ENCODE data around the gene ZNF512.
"Not testable (repeated sequence)": the region's sequence is repeated elsewhere in the genome, so short reads cannot be mapped to it uniquely, and the experiment has no call there.

ZNF512 gene

GRCh38 chr2:27582695-27583389 lies at the start of gene ZNF512:
Gene ZNF512, plus strand, starts transcription at chr2:27583042. Its CDS starts 71 bp downstream, at chr2:27583113.
- peak; percentile 38 for DNase-seq (ENCODE audit: low spot score)

- no peak for DNase-seq (ENCODE audit: low spot score)
Measured at GRCh38 chr2:27537287-27537686, 45.6 kb upstream of the ZNF512 start.

- not testable (repeated sequence) for DNase-seq (ENCODE audit: low spot score)
Measured at GRCh38 chr2:27538839-27539450, 43.9 kb upstream of the ZNF512 start.

- not testable (repeated sequence) for DNase-seq (ENCODE audit: low spot score)
Measured at GRCh38 chr2:27539649-27540048, 43.2 kb upstream of the ZNF512 start.

- no peak for DNase-seq (ENCODE audit: low spot score)
Measured at GRCh38 chr2:27544143-27544821, 38.6 kb upstream of the ZNF512 start.

GRCh38 chr2:27545348-27546141 lies 37.3 kb upstream of the ZNF512 start:
- no peak for DNase-seq (ENCODE audit: low spot score)

GRCh38 chr2:27549303-27549702 lies 33.5 kb upstream of the ZNF512 start:
- no peak for DNase-seq (ENCODE audit: low spot score)

GRCh38 chr2:27551514-27551913 lies 31.3 kb upstream of the ZNF512 start:
- no peak for DNase-seq (ENCODE audit: low spot score)

GRCh38 chr2:27552941-27553340 lies 29.9 kb upstream of the ZNF512 start:
- DNase-seq (ENCODE audit: low spot score), result no peak

- not testable (repeated sequence) for DNase-seq (ENCODE audit: low spot score)
Measured at GRCh38 chr2:27554451-27554850, 28.4 kb upstream of the ZNF512 start.

- DNase-seq (ENCODE audit: low spot score), result no peak
Measured at GRCh38 chr2:27559228-27559627, 23.6 kb upstream of the ZNF512 start.

GRCh38 chr2:27561060-27561459 lies 21.8 kb upstream of the ZNF512 start:
- no peak for DNase-seq (ENCODE audit: low spot score)

- DNase-seq (ENCODE audit: low spot score), result no peak
Measured at GRCh38 chr2:27566628-27567027, 16.2 kb upstream of the ZNF512 start.

GRCh38 chr2:27569398-27569797 lies 13.4 kb upstream of the ZNF512 start:
- DNase-seq (ENCODE audit: low spot score), result no peak

GRCh38 chr2:27571197-27571596 lies 11.6 kb upstream of the ZNF512 start:
- DNase-seq (ENCODE audit: low spot score), result no peak

GRCh38 chr2:27571681-27572080 lies 11.2 kb upstream of the ZNF512 start:
- DNase-seq (ENCODE audit: low spot score), result no peak

GRCh38 chr2:27572439-27572838 lies 10.4 kb upstream of the ZNF512 start:
- no peak for DNase-seq (ENCODE audit: low spot score)

GRCh38 chr2:27572998-27573429 lies 9.8 kb upstream of the ZNF512 start:
- DNase-seq (ENCODE audit: low spot score), result no peak

- no peak for DNase-seq (ENCODE audit: low spot score)
Measured at GRCh38 chr2:27573452-27573851, 9.4 kb upstream of the ZNF512 start.

GRCh38 chr2:27581417-27582128 lies 1.3 kb upstream of the ZNF512 start:
- no peak for DNase-seq (ENCODE audit: low spot score)

- DNase-seq (ENCODE audit: low spot score), result no peak
Measured at GRCh38 chr2:27582129-27582694, 630 bp upstream of the ZNF512 start.
